Heart left ventricle (tissue), 13 donors: ENCODE results near the gene RABGAP1.

Experiments used
- CTCF ChIP-seq, 12 donors: fragments of 200-600 bp; sonication (generic) in 4 of 12; IDR thresholded peaks; one replicate each; pipeline versions ENCODE4 v1.5.0 to v1.8.0; 2018 to 2022; ENCODE audit warnings: antibody characterized with exemption in 12 of 12, mild to moderate bottlenecking in 5 of 12
- POLR2A ChIP-seq, 2 donors: fragments of 450-650 bp; IDR thresholded peaks; one replicate each; pipeline ENCODE4 v1.6.1; 2017; ENCODE audit warnings: antibody characterized with exemption in 2 of 2, mild to moderate bottlenecking in 2 of 2, moderate library complexity in 2 of 2
- donor health status: ischemic (EF 13 %, LVEDD 7.1; RV severe dilation, severe dysfunction).
- donor health status: DM: no; HTN: yes; CAD: no.
- donor health status: DM: no; HTN: no; CAD: no.
- donor health status: ischemic (EF 25% LVEDD 6.9; RV normal size, moderate dysfunction).
- donor health status: ischemic (EF 25% LVEDD 5.7; RV mildly dilated, moderate dysfunction).
- donor health status: ischemic (EF 35%, LVEDD 5.7; RV mildly dilated, moderate dysfunction).
- donor health status: nonischemic (EF 11% LVEDD 7.7; RV severe dilation, severe dysfunction).
- donor health status: DM: yes; HTN: yes; CAD: no.
- donor health status: PGD.
- donor health status: ischemic (EF 29% LVEDD 5.4; RV normal size, mild dysfunction).
- donor health status: nonischemic (EF 23%, LVEDD 6.1; RV moderate dilation, normal function).

GRCh38 chr9:122940749-122941581 is at the start of gene RABGAP1:
- TF ChIP-seq CTCF (IDR thresholded peaks at IDR 0.05) (no peak), POLR2A (IDR thresholded peaks at IDR 0.05) (peak in 1 of 2 donors; percentile 82)
